Measurements from ENCODE around the gene CADM1. TPM values are rescaled to one million over a fixed set of nuclear protein-coding genes. Genes with fewer than 3 reads are reported as not detected.

The CADM1 gene
- total and polyA plus RNA-seq, 9 of the 15 experiments (the other 6 are each of a cell fraction or from before 2014, with no cell fraction given) = 0.42 TPM; not detected in 8

DNA sequence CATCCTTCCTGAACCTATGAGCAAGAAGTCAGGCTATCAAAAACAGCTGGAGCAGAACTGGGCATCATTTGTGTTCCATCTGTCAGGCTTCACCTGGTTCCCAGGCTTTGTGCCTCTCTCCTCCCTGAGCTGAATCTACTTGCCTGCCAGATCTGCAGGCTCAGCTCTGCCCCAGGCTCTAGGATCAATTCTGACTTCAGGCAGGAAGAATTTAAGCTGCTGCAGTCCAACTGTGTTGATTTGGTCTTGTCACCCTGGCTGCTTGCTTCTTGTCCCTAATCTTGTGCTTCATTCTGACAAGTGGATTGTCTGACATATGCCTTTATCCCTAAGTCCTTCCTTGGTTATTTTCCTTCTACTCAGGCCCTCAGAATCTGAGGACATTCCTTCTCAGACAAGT lies 31.6 kb upstream of the CADM1 start:
- no TSS peak for BruUV-seq (replicated peaks)
- FAIRE-seq = no peak

More for the DNA sequence above, 31.6 kb upstream of the CADM1 start:
- Histone ChIP-seq H3K9me3 (replicated peaks; ENCODE audit: control insufficient read depth, insufficient read depth, low read depth, low read length) (no peaks in the 10 kb centered on the region), H3K27ac (ENCODE audit: extremely low read depth, low read depth, low read length) (no peak overlapping the region), H3K9ac (ENCODE audit: insufficient read depth in 1 of 2, low read depth in 2 of 2, low read length in 2 of 2) (no peak overlapping the region), H4K20me1 (replicated peaks; ENCODE audit: control insufficient read depth, insufficient read depth, low read length) (no peaks in the 10 kb centered on the region), H2AFZ (ENCODE audit: low read depth, low read length) (no peak overlapping the region), H3K27me3 (ENCODE audit: control insufficient read depth in 2 of 2, insufficient read depth in 2 of 2, low read length in 2 of 2) (no peaks in the 10 kb centered on the region), H3K79me2 (ENCODE audit: control insufficient read depth, insufficient read depth, low read length) (no peaks in the 10 kb centered on the region), H3K4me2 (ENCODE audit: insufficient read depth, low read length) (no peak overlapping the region), H3K9me1 (ENCODE audit: control insufficient read depth, insufficient read depth, low read length) (no peaks in the 10 kb centered on the region), H3K36me3 (ENCODE audit: control insufficient read depth, insufficient read depth, low read length) (no peaks in the 10 kb centered on the region), H3K4me1 (replicated peaks in 1 of 2; ENCODE audit: control insufficient read depth in 2 of 2, insufficient read depth in 2 of 2, low read length in 2 of 2) (no peaks in the 10 kb centered on the region), H3K4me3 (no peak overlapping the region)
- intact Hi-C loops (cut with micrococcal nuclease) = no loop called here
- POLR2A ChIA-PET = no interaction called here
- ATAC-seq = no peak
- CTCF ChIA-PET (ENCODE audit: low intra/inter-chr PET ratio) = no interaction called here
- in situ Hi-C loops (cut with MboI) = no loop called here
- DNase-seq (ENCODE audit: extremely low read depth in 1 of 4, low spot score in 3 of 4) = no peak
- TF ChIP-seq, protein P1, sequence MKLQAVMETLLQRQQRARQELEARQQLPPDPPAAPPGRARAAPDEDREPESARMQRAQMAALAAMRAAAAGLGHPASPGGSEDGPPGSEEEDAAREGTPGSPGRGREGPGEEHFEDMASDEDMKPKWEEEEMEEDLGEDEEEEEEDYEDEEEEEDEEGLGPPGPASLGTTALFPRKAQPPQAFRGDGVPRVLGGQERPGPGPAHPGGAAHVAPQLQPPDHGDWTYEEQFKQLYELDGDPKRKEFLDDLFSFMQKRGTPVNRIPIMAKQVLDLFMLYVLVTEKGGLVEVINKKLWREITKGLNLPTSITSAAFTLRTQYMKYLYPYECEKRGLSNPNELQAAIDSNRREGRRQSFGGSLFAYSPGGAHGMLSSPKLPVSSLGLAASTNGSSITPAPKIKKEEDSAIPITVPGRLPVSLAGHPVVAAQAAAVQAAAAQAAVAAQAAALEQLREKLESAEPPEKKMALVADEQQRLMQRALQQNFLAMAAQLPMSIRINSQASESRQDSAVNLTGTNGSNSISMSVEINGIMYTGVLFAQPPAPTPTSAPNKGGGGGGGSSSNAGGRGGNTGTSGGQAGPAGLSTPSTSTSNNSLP (IDR thresholded peaks at IDR 0.05; ENCODE audit: borderline replicate concordance, low read depth, low read length) = no peak
- TF ChIP-seq RCOR1 (IDR thresholded peaks at IDR 0.05; ENCODE audit: borderline replicate concordance in 1 of 2, low read depth in 2 of 2, low read length in 2 of 2) (no peak), NR4A1 (CRISPR knock-in tag; IDR thresholded peaks at IDR 0.05) (no peak), NR4A1 (tag; IDR thresholded peaks at IDR 0.05) (no peak), PHF8 (IDR thresholded peaks at IDR 0.05; ENCODE audit: borderline replicate concordance, low read length) (no peak), SP2 (IDR thresholded peaks at IDR 0.05; ENCODE audit: extremely low read depth, low read depth, low read length, poor library complexity, severe bottlenecking) (no peak), ZNF764 (CRISPR knock-in tag; IDR thresholded peaks at IDR 0.05; ENCODE audit: low read depth) (no peak), CHD2 (IDR thresholded peaks at IDR 0.05; ENCODE audit: low read depth, low read length) (no peak), ZNF384 (IDR thresholded peaks at IDR 0.05; ENCODE audit: low read depth, low read length) (no peak), MYC (IDR thresholded peaks at IDR 0.05; ENCODE audit: low read depth, low read length) (no peak), MYC (CRISPR knock-in tag; IDR thresholded peaks at IDR 0.05; ENCODE audit: borderline replicate concordance, low read depth) (no peak), PHF21A (IDR thresholded peaks at IDR 0.05; ENCODE audit: borderline replicate concordance, low read depth) (no peak), BRCA1 (IDR thresholded peaks at IDR 0.05) (no peak), BRCA1 (CRISPR knock-in tag; IDR thresholded peaks at IDR 0.05) (no peak), FOXA1 (IDR thresholded peaks at IDR 0.05; ENCODE audit: borderline replicate concordance) (no peak), ZNF316 (IDR thresholded peaks at IDR 0.05) (no peak), IFI16 (CRISPR knock-in tag; IDR thresholded peaks at IDR 0.05) (no peak), FOXK2 (conservative IDR thresholded peaks at IDR 0.05 in 1 of 2, IDR thresholded peaks at IDR 0.05 in 1 of 2; ENCODE audit: low read depth in 2 of 2) (no peak), RAD51 (IDR thresholded peaks at IDR 0.05; ENCODE audit: borderline replicate concordance, low read depth) (no peak), NEUROD1 (IDR thresholded peaks at IDR 0.05; ENCODE audit: borderline replicate concordance, low read depth, low read length, partially characterized antibody) (no peak), PPARD (CRISPR knock-in tag; IDR thresholded peaks at IDR 0.05) (no peak), BDP1 (IDR thresholded peaks at IDR 0.05; ENCODE audit: insufficient read depth, insufficient read length) (no peak)
- TF ChIP-seq, protein P2, sequence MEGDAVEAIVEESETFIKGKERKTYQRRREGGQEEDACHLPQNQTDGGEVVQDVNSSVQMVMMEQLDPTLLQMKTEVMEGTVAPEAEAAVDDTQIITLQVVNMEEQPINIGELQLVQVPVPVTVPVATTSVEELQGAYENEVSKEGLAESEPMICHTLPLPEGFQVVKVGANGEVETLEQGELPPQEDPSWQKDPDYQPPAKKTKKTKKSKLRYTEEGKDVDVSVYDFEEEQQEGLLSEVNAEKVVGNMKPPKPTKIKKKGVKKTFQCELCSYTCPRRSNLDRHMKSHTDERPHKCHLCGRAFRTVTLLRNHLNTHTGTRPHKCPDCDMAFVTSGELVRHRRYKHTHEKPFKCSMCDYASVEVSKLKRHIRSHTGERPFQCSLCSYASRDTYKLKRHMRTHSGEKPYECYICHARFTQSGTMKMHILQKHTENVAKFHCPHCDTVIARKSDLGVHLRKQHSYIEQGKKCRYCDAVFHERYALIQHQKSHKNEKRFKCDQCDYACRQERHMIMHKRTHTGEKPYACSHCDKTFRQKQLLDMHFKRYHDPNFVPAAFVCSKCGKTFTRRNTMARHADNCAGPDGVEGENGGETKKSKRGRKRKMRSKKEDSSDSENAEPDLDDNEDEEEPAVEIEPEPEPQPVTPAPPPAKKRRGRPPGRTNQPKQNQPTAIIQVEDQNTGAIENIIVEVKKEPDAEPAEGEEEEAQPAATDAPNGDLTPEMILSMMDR (IDR thresholded peaks at IDR 0.05 in 2 of 3, conservative IDR thresholded peaks at IDR 0.05 in 1 of 3; ENCODE audit: insufficient read depth in 2 of 3, low read depth in 1 of 3, low read length in 3 of 3) = no peak

Measured in K562 (cell line).